HAP-1 (cell line): ENCODE data around the gene FRMD4A.

Source experiments
- DNase-seq, 2 experiments: peaks; one replicate each; pipeline ENCODE4 v3.0.0-alpha.2; 2016 to 2020; ENCODE audit warnings: low spot score in 2 of 2
- H3K27me3 ChIP-seq: fragments of 250-450 bp; sonication (Bioruptor Pico); 2 replicates; pipeline ENCODE4 v1.5.1; 2020; ENCODE audit warnings: low read depth, mild to moderate bottlenecking, moderate library complexity
- H3K36me3 ChIP-seq: fragments of 250-450 bp; sonication (Bioruptor Pico); replicated peaks from 2 replicates; pipeline ENCODE4 v1.5.1; 2020; ENCODE audit warnings: mild to moderate bottlenecking
- H3K4me1 ChIP-seq: fragments of 250-450 bp; sonication (Bioruptor Pico); 2 replicates; pipeline ENCODE4 v1.5.1; 2020; ENCODE audit warnings: mild to moderate bottlenecking
- H3K4me3 ChIP-seq: fragments of 250-450 bp; sonication (Bioruptor Pico); 2 replicates; pipeline ENCODE4 v1.5.1; 2020; ENCODE audit warnings: mild to moderate bottlenecking, moderate library complexity
- H3K9me3 ChIP-seq: fragments of 250-450 bp; sonication (Bioruptor Pico); 2 replicates; pipeline ENCODE4 v1.5.1; 2020; ENCODE audit warnings: mild to moderate bottlenecking, moderate library complexity
- in situ Hi-C: fragments of 300-500 bp; cut with MboI; formaldehyde crosslinking; loops from 3 replicates; pipeline ENCODE4 v1.14.3; 2020; ENCODE audit warnings: low sequenced_read_pairs, inconsistent platforms, mixed read lengths

The FRMD4A gene

DNA sequence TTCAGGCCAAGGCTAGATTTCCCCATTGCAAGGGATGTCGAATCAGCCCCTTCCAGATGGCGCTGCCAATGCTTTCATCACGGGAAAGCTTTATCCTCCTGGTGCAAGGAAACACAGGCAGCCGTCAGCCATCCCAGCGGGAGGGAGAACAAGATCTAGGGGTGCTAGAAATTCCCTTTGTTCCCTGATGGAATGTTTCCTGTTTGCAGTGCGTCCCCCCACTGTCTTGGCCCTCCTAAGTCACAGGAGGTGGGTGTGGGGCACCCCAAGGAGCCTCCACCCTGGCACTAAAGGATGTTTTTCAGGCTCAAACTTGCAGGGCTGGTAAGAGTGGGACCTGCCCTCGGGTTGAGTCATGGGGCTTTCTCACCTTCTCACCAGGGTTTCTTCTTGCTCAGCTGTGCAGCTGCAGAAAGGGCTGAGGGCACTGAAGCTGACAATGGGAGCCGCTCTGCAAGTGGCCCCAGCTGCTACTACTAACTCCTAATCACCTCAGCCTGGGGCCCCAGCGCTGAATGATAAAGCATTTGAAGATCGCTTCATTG lies 640.4 kb downstream of the FRMD4A start:
- no peaks in the 10 kb centered on the region for H3K4me1 ChIP-seq
- no peak overlapping the region for H3K4me3 ChIP-seq
- no peaks in the 10 kb centered on the region for H3K9me3 ChIP-seq
- H3K27me3 ChIP-seq, result no peaks in the 10 kb centered on the region
- H3K36me3 ChIP-seq, result no peaks in the 10 kb centered on the region
- in situ Hi-C loops, result no loop called here
- no peak for DNase-seq

DNA sequence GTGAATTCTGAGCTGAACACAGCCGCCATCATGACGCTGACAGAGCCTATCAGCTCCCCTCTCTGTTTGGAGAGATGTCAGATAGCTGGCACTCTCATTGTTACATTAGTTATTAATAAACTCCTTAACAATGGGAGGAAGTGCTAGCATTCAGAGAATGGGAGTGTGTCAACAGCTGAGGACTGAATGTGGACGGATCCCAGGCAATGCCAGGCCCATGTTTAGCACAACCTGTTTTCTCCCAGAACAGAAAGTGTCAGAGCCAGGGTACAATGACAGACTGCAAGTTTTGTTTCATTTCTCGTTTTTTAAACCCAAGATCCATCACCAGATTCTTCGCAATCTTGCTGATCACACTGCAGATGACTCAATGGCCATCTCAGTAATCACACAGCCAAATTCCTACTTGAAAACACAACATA lies 644.4 kb downstream of the FRMD4A start:
- H3K4me1 ChIP-seq, result peaks cover 4% of the 10 kb centered on the region; the same call in 1 of the 2 replicates
- DNase-seq, result no peak
- H3K27me3 ChIP-seq, result no peaks in the 10 kb centered on the region
- no peaks in the 10 kb centered on the region for H3K9me3 ChIP-seq
- in situ Hi-C loops, result no loop called here
- no peak overlapping the region for H3K4me3 ChIP-seq
- no peaks in the 10 kb centered on the region for H3K36me3 ChIP-seq

DNA sequence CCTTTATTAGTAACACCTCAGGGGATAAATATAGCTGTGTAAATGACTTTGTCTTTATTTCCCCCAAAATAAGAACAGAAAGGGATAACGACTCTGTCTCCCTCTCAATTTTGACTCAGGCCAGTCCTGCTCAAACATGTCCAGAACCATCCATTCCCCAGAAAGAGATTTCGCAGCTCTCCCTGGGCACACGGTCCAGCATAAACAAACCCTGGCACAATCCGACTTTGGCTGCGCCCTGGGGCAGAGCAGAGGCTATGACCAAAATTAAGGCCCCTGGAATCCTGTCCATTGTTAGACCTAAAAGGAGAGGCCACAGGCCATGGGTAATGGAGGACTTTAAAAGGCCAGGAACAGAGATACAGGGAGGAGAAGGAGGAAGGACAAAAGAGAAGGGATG lies 644.8 kb downstream of the FRMD4A start:
- Histone ChIP-seq H3K9me3 (no peaks in the 10 kb centered on the region), H3K27me3 (no peaks in the 10 kb centered on the region), H3K4me3 (no peak overlapping the region), H3K4me1 (peaks cover 4% of the 10 kb centered on the region; the same call in 1 of the 2 replicates), H3K36me3 (no peaks in the 10 kb centered on the region)
- in situ Hi-C loops, result no loop called here
- no peak for DNase-seq

DNA sequence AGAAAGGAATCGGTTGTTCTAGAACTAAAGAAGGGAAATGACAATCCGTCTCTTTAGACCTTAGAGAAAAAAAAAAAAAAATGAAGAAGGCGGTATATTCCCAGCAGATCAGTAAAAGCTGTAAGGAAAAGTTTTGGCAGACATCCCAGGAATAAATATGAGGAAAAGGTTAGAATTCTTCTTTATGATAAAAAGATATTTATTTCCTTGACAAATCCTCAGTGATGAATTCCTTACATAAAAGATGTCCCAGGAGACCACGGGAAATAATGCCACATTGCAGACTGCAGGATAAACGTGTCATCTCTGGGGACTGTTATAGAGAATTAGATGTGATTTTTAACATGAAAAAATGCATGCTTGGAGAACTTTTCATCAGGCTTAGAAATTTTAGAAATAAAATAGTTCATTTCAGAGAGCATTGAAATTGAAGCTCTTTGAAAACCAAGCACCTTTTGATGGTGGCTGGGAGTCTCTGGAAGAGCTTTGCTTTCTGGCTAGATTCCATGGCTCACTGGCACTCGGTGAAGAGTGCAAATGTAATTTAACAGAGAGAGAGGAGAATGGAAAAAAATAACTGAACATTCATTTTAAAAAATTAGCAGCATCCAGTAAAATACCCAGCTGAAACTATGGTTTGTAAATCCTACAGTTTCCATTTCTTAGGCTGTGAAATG lies 645.8 kb downstream of the FRMD4A start:
- Histone ChIP-seq H3K9me3 (no peaks in the 10 kb centered on the region), H3K36me3 (no peaks in the 10 kb centered on the region), H3K27me3 (no peaks in the 10 kb centered on the region), H3K4me3 (no peak overlapping the region), H3K4me1 (peaks cover 4% of the 10 kb centered on the region; the same call in 1 of the 2 replicates)
- in situ Hi-C loops, result no loop called here
- DNase-seq, result no peak

DNA sequence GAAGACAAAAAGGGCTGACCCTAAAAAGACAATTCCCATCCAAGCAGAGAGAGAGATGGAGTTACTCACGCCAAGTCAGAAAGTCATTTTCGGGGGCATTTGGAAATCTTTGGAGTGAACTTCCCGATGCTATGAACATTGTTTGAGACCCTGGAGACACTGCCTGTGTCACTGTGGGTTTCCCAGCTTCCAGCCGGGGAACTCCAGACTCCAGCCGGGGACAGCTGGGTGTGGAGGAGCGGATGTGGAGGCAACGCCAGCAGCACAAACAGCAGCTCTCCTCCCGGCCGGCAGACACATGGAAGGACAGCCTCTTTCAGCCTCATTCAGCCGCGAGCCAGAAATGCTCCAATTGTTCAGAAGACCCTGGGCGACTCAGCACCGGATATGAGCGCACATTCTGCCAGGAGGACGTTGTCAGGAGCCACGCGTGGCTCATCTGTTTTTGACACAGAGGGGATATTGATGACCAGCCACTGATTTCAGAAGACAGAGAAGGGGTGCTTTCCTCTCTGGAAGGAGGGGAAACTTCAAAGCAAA lies 646.4 kb downstream of the FRMD4A start:
- no peaks in the 10 kb centered on the region for H3K36me3 ChIP-seq

DNA sequence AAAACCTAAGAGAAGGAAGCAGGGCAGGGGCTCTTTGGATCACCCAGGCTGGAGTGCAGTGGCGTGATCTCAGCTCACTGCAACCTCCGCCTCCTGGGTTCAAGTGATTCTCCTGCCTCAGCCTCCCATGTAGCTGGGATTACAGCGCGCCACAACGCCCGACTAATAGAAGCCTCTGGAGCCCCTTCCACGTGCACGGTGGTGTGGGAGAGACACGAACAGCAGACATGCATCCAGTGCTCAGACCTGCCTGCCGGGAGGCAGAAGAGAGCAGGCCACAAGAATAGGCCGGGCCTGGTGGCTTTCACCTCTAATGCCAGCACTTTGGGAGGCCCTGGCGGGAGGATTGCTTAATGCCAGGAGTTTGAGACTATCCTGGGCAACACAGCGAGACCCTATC lies 647.7 kb downstream of the FRMD4A start:
- H3K9me3 ChIP-seq, result no peaks in the 10 kb centered on the region
- H3K27me3 ChIP-seq, result no peaks in the 10 kb centered on the region
- in situ Hi-C loops, result no loop called here
- H3K4me3 ChIP-seq, result no peak overlapping the region
- peaks cover 4% of the 10 kb centered on the region; the same call in 1 of the 2 replicates for H3K4me1 ChIP-seq
- no peak for DNase-seq
- no peaks in the 10 kb centered on the region for H3K36me3 ChIP-seq

More for the DNA sequence above, 646.4 kb downstream of the FRMD4A start:
- in situ Hi-C loops, result no loop called here
- H3K4me3 ChIP-seq, result no peak overlapping the region
- H3K4me1 ChIP-seq, result peaks cover 4% of the 10 kb centered on the region; the same call in 1 of the 2 replicates
- H3K9me3 ChIP-seq, result no peaks in the 10 kb centered on the region
- H3K27me3 ChIP-seq, result no peaks in the 10 kb centered on the region
- peak in 1 of 2 experiments; percentile 15 for DNase-seq

DNA sequence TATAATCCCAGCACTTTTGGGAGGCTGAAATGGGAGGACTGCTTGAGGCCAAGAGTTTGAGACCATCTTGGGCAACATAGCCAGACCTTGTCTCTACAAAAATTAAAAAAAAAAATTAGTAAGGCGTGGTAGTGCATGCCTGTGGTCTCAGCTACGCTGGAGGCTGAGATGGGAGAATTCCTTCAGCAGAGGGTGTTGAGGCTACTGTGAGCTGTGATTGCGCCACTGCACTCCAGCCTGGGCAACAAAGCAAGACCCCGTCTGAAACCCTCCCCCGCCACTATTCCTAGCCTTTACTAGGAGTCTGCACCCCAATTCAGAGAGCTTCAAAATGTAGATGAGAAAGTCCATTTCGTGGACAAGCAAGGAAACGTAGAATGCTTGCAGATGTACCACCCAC lies 648.8 kb downstream of the FRMD4A start:
- no peak for DNase-seq
- in situ Hi-C loops, result no loop called here
- Histone ChIP-seq H3K27me3 (no peaks in the 10 kb centered on the region), H3K9me3 (no peaks in the 10 kb centered on the region), H3K4me1 (peaks cover 4% of the 10 kb centered on the region; the same call in 1 of the 2 replicates), H3K36me3 (no peaks in the 10 kb centered on the region), H3K4me3 (no peak overlapping the region)

DNA sequence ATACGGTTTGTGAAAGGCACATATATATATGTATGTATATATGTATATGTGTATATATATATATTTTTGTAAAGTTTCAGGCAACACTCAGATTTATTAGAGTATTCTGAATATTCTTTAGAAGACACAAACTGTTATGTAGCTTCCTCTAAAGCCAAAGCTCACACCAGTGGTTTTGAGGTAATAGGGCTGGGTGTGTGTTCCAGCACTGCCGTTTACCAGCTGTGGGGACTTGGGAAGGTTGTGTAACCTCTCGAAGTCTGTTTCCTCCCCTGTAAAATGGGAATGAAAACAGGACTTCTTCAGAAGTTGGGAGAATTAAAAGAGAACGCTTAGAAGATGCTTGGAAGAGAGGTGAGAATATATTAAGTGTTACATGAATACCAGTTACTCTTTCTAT lies 649.2 kb downstream of the FRMD4A start:
- Histone ChIP-seq H3K36me3 (no peaks in the 10 kb centered on the region), H3K27me3 (no peaks in the 10 kb centered on the region), H3K4me1 (peaks cover 4% of the 10 kb centered on the region; the same call in 1 of the 2 replicates), H3K9me3 (no peaks in the 10 kb centered on the region), H3K4me3 (no peak overlapping the region)
- in situ Hi-C loops, result no loop called here
- DNase-seq, result no peak

DNA sequence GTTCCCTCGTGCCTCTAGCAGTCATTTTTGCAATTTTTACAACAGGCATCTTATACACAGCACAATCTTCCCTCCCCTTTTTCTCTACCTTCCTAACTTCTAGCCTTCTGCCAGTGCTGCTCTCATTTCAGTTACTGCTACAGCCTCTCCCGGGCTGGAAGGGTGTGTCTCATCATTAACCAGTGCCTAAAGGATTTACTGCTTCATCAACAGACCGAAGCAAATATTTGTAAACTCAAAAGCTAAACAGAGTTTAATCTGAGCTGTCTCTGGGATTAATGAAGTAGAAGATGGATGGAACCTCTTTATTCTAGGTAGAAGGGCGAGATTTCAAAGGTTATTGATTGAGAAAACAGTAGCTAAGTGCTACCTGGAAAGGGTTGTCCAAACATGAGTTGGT lies 649.6 kb downstream of the FRMD4A start:
- H3K36me3 ChIP-seq, result no peaks in the 10 kb centered on the region

DNA sequence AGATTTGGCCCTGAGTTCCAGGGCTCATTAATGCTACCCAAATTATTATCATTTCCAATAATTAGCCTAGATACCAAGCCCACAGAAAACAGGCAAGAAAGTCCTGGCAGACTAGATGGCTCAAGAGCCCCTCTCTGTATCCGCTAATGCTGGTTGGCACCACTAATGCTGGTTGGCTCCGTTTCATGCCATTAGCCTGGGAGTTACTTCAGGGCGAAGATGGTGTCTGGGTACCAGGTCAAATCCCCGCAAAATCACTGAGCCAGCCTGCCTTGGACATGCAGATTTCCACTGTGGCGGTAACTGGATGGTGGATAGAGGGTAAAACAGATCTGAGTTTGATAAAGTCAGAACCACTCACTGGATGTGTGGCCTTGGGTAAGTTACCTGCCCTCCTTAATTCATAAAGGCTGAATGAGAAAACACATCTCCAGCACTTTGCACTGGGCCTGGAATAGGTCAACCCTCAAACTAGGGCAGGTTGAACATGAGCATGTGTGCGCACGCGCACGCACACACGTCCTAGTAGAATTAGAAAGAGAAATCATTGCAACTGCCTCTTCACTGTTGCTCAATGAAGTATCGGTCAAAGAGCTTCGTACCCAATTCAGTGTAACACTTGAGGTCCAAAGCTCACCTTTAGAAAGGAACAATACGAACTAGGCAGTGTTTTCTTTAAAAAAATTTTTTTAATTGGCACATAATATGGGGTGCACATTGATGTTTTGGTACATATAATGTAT lies 652.5 kb downstream of the FRMD4A start:
- DNase-seq, result no peak
- no peaks in the 10 kb centered on the region for H3K4me1 ChIP-seq
- H3K36me3 ChIP-seq, result no peaks in the 10 kb centered on the region
- no peak overlapping the region for H3K4me3 ChIP-seq
- in situ Hi-C loops, result no loop called here
- no peaks in the 10 kb centered on the region for H3K9me3 ChIP-seq
- H3K27me3 ChIP-seq, result no peaks in the 10 kb centered on the region

More for the DNA sequence above, 649.6 kb downstream of the FRMD4A start:
- Histone ChIP-seq H3K9me3 (no peaks in the 10 kb centered on the region), H3K4me3 (no peak overlapping the region), H3K4me1 (peaks cover 4% of the 10 kb centered on the region; the same call in 1 of the 2 replicates), H3K27me3 (no peaks in the 10 kb centered on the region)
- DNase-seq, result no peak
- in situ Hi-C loops, result no loop called here

DNA sequence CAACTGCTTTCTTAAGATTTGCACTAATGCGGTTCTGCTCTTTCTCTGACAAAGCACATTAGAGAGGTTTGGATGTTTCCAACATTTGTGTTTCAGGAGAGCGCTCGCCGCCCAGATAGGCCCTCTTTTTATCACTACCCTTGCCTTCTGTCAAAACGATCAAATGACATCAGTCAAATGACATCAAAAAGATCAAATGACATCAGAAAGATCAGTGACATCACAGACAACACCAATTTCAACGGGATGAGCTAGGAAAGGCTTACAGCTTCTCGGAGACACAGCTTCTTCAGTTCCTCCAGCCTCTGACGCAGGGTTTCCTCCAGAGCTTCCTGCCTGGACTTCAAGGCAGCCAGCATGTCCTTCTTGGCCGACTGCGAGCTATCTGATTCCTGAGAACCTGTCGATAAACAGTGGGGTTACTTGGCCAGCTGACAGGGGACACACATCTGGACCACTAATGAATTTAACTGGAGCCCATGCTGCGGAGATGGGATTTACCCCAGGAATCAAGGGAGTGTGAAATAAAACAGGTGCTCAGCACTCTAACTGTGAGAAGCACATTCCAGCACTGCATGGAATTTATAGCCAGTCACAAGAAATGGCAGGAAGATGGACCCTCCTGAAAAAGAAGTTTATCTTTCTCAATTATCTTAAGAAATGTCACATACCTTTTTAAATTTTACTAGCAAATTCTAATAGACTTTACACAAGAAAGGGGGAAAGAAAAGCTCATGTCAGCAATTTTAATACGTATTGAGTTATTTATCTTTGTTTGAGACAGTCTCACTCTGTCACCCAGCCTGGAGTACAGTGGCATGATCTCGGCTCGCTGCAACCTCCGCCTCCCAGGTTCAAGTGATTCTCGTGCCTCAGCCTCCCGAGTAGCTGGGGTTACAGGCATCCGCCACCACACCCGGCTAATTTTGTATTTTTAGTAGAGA lies 655.8 kb downstream of the FRMD4A start:
- H3K9me3 ChIP-seq, result no peaks in the 10 kb centered on the region
- H3K36me3 ChIP-seq, result no peaks in the 10 kb centered on the region
- H3K4me1 ChIP-seq, result no peaks in the 10 kb centered on the region
- in situ Hi-C loops, result no loop called here
- no peak for DNase-seq
- no peak overlapping the region for H3K4me3 ChIP-seq
- H3K27me3 ChIP-seq, result no peaks in the 10 kb centered on the region

DNA sequence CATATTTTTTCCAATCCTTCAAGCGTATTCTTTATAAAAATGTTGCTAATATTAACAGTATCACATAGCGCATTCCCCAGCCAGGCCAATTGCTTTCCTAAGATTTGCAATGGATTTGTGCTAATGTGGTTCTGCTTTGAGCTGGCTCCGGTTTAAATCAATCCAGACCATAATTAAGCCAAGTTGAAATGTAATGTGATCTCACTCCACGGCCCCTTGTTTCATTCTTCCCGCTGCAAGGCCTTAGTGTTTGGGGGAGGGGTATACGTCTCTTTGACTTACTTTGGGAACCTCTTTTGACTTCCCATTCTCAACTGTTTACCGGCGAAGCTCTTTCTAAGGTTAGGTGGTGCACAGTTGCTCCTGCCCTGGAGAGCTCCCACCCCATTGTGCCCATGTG lies 657.6 kb downstream of the FRMD4A start:
- in situ Hi-C loops, result no loop called here
- DNase-seq, result no peak
- Histone ChIP-seq H3K36me3 (no peaks in the 10 kb centered on the region), H3K4me1 (no peaks in the 10 kb centered on the region), H3K9me3 (no peaks in the 10 kb centered on the region), H3K4me3 (no peak overlapping the region), H3K27me3 (no peaks in the 10 kb centered on the region)

DNA sequence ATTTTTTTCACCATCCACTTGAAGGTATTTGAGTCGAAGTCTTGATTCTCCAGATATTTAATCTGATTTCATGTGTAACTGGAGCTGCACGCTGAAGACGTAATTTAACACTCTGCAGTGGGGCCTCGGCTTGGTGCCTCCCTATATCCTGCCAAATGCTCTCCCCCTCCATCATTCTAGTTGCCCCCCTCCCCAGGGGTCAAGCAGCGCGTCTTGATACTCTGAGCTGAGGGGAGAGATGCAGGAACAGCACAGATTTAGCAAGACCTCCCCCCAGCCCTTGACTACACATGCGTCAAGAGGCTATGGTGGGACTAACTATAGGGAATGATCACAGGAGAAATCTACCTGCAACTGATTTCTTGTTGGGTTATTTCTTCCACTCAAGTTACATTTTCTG lies 658.2 kb downstream of the FRMD4A start:
- H3K27me3 ChIP-seq, result no peaks in the 10 kb centered on the region
- in situ Hi-C loops, result no loop called here
- no peaks in the 10 kb centered on the region for H3K36me3 ChIP-seq
- no peaks in the 10 kb centered on the region for H3K9me3 ChIP-seq
- H3K4me3 ChIP-seq, result no peak overlapping the region
- H3K4me1 ChIP-seq, result no peaks in the 10 kb centered on the region
- DNase-seq, result no peak
